ENCODE results near the gene FGB.

The FGB gene

GRCh38 chr4:154614306-154614705, 51.5 kb downstream of the FGB start:
- no peak overlapping the region for H3K4me3 ChIP-seq (ENCODE audit: low read depth, low read length)
- no peak for TF ChIP-seq CTCF (IDR thresholded peaks at IDR 0.05; ENCODE audit: borderline replicate concordance, insufficient read depth, low read depth, low read length)

GRCh38 chr4:154615211-154615610, 52.4 kb downstream of the FGB start:
- no peak for TF ChIP-seq CTCF (IDR thresholded peaks at IDR 0.05; ENCODE audit: borderline replicate concordance, insufficient read depth, low read depth, low read length)
- no peak overlapping the region for H3K4me3 ChIP-seq (ENCODE audit: low read depth, low read length)

GRCh38 chr4:154616287-154616686, 53.5 kb downstream of the FGB start:
- no peak overlapping the region for H3K4me3 ChIP-seq (ENCODE audit: low read depth, low read length)
- TF ChIP-seq CTCF (IDR thresholded peaks at IDR 0.05; ENCODE audit: borderline replicate concordance, insufficient read depth, low read depth, low read length) = no peak

- no peak overlapping the region for H3K4me3 ChIP-seq (ENCODE audit: low read depth, low read length)
- no peak for TF ChIP-seq CTCF (IDR thresholded peaks at IDR 0.05; ENCODE audit: borderline replicate concordance, insufficient read depth, low read depth, low read length)
Measured at GRCh38 chr4:154616731-154617130, 53.9 kb downstream of the FGB start.

GRCh38 chr4:154617820-154618317, 55.1 kb downstream of the FGB start:
- no peak overlapping the region for H3K4me3 ChIP-seq (ENCODE audit: low read depth, low read length)
- no peak for TF ChIP-seq CTCF (IDR thresholded peaks at IDR 0.05; ENCODE audit: borderline replicate concordance, insufficient read depth, low read depth, low read length)

GRCh38 chr4:154618708-154619315, 56.0 kb downstream of the FGB start:
- H3K4me3 ChIP-seq (ENCODE audit: low read depth, low read length) = no peak overlapping the region
- peak; percentile 70 for TF ChIP-seq CTCF (IDR thresholded peaks at IDR 0.05; ENCODE audit: borderline replicate concordance, insufficient read depth, low read depth, low read length)

GRCh38 chr4:154620111-154620510, 57.3 kb downstream of the FGB start:
- TF ChIP-seq CTCF (IDR thresholded peaks at IDR 0.05; ENCODE audit: borderline replicate concordance, insufficient read depth, low read depth, low read length) = no peak
- H3K4me3 ChIP-seq (ENCODE audit: low read depth, low read length) = no peak overlapping the region

All from GM12875 (cell line).